ENCODE results near the gene MS4A14.

- no peak for TF ChIP-seq CBX8 (IDR thresholded peaks at IDR 0.05; ENCODE audit: borderline replicate concordance, extremely low read depth, low read depth, low read length, poor library complexity, severe bottlenecking)
- no peak for TF ChIP-seq ZNF785 (CRISPR knock-in tag; IDR thresholded peaks at IDR 0.05)
- TF ChIP-seq CTCF (IDR thresholded peaks at IDR 0.05 in 2 of 3, conservative IDR thresholded peaks at IDR 0.05 in 1 of 3; ENCODE audit: insufficient read depth in 2 of 3, low read depth in 1 of 3, low read length in 3 of 3), result no peak
Observed at GRCh38 chr11:60362241-60362640, 34.0 kb upstream of the MS4A14 start.

All from K562 (cell line).